ENCODE results near the gene PPP2R2C.

DNA sequence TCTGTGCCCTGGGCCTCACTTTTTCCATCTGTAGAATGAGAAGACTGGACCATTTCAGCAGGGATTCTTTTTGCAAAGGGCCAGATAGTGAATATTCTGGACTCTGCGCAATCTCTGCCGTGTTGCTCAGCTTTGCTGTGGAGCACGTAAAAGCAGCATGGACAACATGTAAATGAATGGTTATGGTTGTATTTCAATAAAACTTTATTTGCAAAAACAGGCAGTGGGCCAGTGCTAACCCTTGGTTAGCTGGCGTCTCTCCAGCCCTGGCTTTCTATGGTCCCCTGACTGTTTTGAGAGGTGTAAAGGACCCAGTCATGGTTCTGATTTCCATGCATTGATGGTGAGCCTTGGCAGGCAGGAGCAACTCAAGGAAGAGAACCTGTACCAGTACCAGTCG, 184.1 kb downstream of the PPP2R2C start:
- TF ChIP-seq, protein P1, sequence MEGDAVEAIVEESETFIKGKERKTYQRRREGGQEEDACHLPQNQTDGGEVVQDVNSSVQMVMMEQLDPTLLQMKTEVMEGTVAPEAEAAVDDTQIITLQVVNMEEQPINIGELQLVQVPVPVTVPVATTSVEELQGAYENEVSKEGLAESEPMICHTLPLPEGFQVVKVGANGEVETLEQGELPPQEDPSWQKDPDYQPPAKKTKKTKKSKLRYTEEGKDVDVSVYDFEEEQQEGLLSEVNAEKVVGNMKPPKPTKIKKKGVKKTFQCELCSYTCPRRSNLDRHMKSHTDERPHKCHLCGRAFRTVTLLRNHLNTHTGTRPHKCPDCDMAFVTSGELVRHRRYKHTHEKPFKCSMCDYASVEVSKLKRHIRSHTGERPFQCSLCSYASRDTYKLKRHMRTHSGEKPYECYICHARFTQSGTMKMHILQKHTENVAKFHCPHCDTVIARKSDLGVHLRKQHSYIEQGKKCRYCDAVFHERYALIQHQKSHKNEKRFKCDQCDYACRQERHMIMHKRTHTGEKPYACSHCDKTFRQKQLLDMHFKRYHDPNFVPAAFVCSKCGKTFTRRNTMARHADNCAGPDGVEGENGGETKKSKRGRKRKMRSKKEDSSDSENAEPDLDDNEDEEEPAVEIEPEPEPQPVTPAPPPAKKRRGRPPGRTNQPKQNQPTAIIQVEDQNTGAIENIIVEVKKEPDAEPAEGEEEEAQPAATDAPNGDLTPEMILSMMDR (IDR thresholded peaks at IDR 0.05), result no peak
- TF ChIP-seq, protein P2, sequence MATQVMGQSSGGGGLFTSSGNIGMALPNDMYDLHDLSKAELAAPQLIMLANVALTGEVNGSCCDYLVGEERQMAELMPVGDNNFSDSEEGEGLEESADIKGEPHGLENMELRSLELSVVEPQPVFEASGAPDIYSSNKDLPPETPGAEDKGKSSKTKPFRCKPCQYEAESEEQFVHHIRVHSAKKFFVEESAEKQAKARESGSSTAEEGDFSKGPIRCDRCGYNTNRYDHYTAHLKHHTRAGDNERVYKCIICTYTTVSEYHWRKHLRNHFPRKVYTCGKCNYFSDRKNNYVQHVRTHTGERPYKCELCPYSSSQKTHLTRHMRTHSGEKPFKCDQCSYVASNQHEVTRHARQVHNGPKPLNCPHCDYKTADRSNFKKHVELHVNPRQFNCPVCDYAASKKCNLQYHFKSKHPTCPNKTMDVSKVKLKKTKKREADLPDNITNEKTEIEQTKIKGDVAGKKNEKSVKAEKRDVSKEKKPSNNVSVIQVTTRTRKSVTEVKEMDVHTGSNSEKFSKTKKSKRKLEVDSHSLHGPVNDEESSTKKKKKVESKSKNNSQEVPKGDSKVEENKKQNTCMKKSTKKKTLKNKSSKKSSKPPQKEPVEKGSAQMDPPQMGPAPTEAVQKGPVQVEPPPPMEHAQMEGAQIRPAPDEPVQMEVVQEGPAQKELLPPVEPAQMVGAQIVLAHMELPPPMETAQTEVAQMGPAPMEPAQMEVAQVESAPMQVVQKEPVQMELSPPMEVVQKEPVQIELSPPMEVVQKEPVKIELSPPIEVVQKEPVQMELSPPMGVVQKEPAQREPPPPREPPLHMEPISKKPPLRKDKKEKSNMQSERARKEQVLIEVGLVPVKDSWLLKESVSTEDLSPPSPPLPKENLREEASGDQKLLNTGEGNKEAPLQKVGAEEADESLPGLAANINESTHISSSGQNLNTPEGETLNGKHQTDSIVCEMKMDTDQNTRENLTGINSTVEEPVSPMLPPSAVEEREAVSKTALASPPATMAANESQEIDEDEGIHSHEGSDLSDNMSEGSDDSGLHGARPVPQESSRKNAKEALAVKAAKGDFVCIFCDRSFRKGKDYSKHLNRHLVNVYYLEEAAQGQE (IDR thresholded peaks at IDR 0.05; ENCODE audit: insufficient read depth in 1 of 2, low read depth in 2 of 2, low read length in 1 of 2), result no peak
- TF ChIP-seq POLR2AphosphoS5 (IDR thresholded peaks at IDR 0.05; ENCODE audit: low read depth, low read length), result no peak
- TF ChIP-seq SIN3A (IDR thresholded peaks at IDR 0.05; ENCODE audit: borderline replicate concordance, insufficient read depth, low read depth, low read length), result no peak
- TF ChIP-seq TCF7L2 (IDR thresholded peaks at IDR 0.05; ENCODE audit: low read depth, low read length), result no peak
